Tibial nerve (tissue), 4 donors: Measurements from ENCODE around the gene HOMER3. TPM values are rescaled to one million over a fixed set of nuclear protein-coding genes. Genes with fewer than 3 reads are reported as not detected.
A peak's percentile ranks its signal among the peaks of the same experiment; 100 is the strongest.

Experiments
- DNase-seq, 2 donors: peaks; one replicate each; pipeline ENCODE4 v3.0.0-alpha.2; 2019; ENCODE audit warnings: low spot score in 2 of 2
- H3K27ac ChIP-seq, 4 donors: fragments of 200-600 bp; sonication (generic) in 3 of 4; one replicate each; pipeline ENCODE4 v1.5.1; 2017 to 2019; ENCODE audit warnings: mild to moderate bottlenecking in 1 of 4
- H3K27me3 ChIP-seq, 2 donors: fragments of 200-600 bp; sonication (generic) in 1 of 2; one replicate each; pipeline versions ENCODE4 v1.5.1 to v1.6.0; 2017 to 2019
- H3K36me3 ChIP-seq, 3 donors: fragments of 200-600 bp; sonication (generic); one replicate each; pipeline ENCODE4 v1.5.1; 2018 to 2019
- H3K4me1 ChIP-seq, 4 donors: fragments of 200-600 bp; sonication (generic) in 3 of 4; one replicate each; pipeline ENCODE4 v1.5.1; 2017 to 2019
- H3K4me3 ChIP-seq, 4 donors: fragments of 200-600 bp; sonication (generic) in 3 of 4; one replicate each; pipeline ENCODE4 v1.5.1; 2017 to 2019; ENCODE audit warnings: mild to moderate bottlenecking in 1 of 4, moderate library complexity in 1 of 4
- H3K9me3 ChIP-seq, 4 donors: fragments of 200-600 bp; sonication (generic) in 3 of 4; one replicate each; pipeline ENCODE4 v1.5.1; 2017 to 2019
- CTCF ChIP-seq, 5 experiments: fragments of 200-600 bp in 3 of 5; fragments of 450-650 bp in 2 of 5; sonication (generic) in 3 of 5; IDR thresholded peaks; one replicate each; pipeline ENCODE4 v1.5.1; 2016 to 2019; ENCODE audit warnings: antibody characterized with exemption in 5 of 5, mild to moderate bottlenecking in 3 of 5, moderate library complexity in 2 of 5
- EP300 ChIP-seq, 2 donors: sonication (generic); formaldehyde crosslinking; IDR thresholded peaks; one replicate each; pipeline ENCODE4 v1.6.1; 2017; ENCODE audit warnings: antibody characterized with exemption in 2 of 2, mild to moderate bottlenecking in 1 of 2
- POLR2A ChIP-seq, 2 donors: fragments of 450-650 bp; IDR thresholded peaks; one replicate each; pipeline ENCODE4 v1.6.1; 2017; ENCODE audit warnings: antibody characterized with exemption in 2 of 2, mild to moderate bottlenecking in 2 of 2, moderate library complexity in 2 of 2
- WGBS, 2 donors: methylation state at CpG; one replicate each; pipeline ENCODE4 v1.1.5; 2018; 5-methylcytosine and 5-hydroxymethylcytosine counted together
- total RNA-seq, 4 donors: library from RNA; depleted of rRNA; stranded (reverse); fragments of >200 nt; gene quantifications; one replicate each; pipeline ENCODE4 v1.1.0, GENCODE V29; 2016

Gene HOMER3
- total RNA-seq, 4 donors from 2014 or later, result 38.0 to 90.0 (median 44.6) TPM

DNA sequence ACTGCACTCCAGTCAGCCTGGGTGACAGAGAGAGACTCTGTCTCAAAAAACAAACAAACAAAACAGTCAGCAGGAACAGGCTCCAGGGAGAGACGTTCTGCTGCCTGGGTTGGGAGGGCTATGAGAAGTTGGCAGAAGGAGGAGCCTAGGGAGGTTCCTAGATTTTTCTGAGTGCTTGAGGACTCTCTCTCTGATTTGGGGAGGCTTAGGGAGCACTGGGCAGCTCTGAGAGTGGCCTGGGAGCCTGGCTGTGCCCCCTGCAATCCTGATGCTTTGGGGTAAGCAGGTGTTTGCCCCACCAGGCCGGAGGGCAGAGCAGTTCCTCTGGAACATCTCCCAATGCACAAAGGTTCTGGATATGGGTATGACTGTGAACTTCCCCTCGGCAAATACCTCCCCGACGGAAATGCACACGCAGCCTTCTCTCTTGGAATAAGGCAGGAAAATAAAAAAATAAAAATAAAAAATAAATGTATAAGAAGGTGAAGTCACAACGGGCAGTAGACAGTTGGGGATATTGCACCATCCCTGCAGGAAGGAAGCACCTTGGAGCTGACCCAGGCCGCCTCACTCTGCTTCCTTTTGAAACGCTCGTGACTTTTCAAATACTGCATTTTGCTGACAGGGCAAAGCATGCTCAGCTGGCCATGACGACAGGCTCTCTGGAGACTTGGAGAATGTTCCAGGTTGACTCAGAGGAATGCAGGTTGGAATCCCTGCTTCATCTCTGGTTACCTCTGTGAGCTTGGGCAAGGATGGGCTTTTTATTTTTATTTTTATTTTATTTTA lies 26.5 kb upstream of the HOMER3 start:
- Histone ChIP-seq H3K27ac (peak overlapping the region; percentile 52 to 89 (median 72)), H3K36me3 (no peaks in the 10 kb centered on the region), H3K4me3 (no peak overlapping the region), H3K9me3 (no peaks in the 10 kb centered on the region), H3K4me1 (peaks cover 0 to 30% (median 10%) of the 10 kb centered on the region in 4 donors), H3K27me3 (peaks cover 0 to 13% of the 10 kb centered on the region in 2 donors)
- TF ChIP-seq EP300 (IDR thresholded peaks at IDR 0.05) (peak; percentile 76 to 78), CTCF (IDR thresholded peaks at IDR 0.05) (no peak), POLR2A (IDR thresholded peaks at IDR 0.05) (no peak)
- DNase-seq, result peak; percentile 23 to 57
- 37 to 46% methylated on average over 11 of the region's 11 CpGs for WGBS, 2 donors

- no peaks in the 10 kb centered on the region for H3K36me3 ChIP-seq
- DNase-seq, result no peak
- H3K27me3 ChIP-seq, result peaks cover 0 to 25% of the 10 kb centered on the region in 2 donors
- no peak for TF ChIP-seq CTCF (IDR thresholded peaks at IDR 0.05)
- no peak for TF ChIP-seq EP300 (IDR thresholded peaks at IDR 0.05)
- TF ChIP-seq POLR2A (IDR thresholded peaks at IDR 0.05), result no peak
- WGBS, 2 donors, result 36 to 45% methylated on average over 4 of the region's 4 CpGs
- H3K27ac ChIP-seq, result peak overlapping the region in 2 of 4 donors; percentile 78 to 89
- peaks cover 0 to 24% (median 8%) of the 10 kb centered on the region in 4 donors for H3K4me1 ChIP-seq
- no peak overlapping the region for H3K4me3 ChIP-seq
- H3K9me3 ChIP-seq, result no peaks in the 10 kb centered on the region
Measured at GRCh38 chr19:18966307-18966706, 25.3 kb upstream of the HOMER3 start.

- H3K4me3 ChIP-seq, result no peak overlapping the region
- H3K4me1 ChIP-seq, result peaks cover 0 to 7% (median 0%) of the 10 kb centered on the region in 4 donors
- H3K27ac ChIP-seq, result no peak overlapping the region
- TF ChIP-seq EP300 (IDR thresholded peaks at IDR 0.05), result no peak
- no peak for TF ChIP-seq CTCF (IDR thresholded peaks at IDR 0.05)
- TF ChIP-seq POLR2A (IDR thresholded peaks at IDR 0.05), result no peak
- 89 to 90% methylated on average over 9 of the region's 9 CpGs for WGBS, 2 donors
- DNase-seq, result no peak
- no peaks in the 10 kb centered on the region for H3K9me3 ChIP-seq
- peaks cover 0 to 25% of the 10 kb centered on the region in 2 donors for H3K27me3 ChIP-seq
- no peaks in the 10 kb centered on the region for H3K36me3 ChIP-seq
Measured at GRCh38 chr19:18964121-18964520, 23.1 kb upstream of the HOMER3 start.

DNA sequence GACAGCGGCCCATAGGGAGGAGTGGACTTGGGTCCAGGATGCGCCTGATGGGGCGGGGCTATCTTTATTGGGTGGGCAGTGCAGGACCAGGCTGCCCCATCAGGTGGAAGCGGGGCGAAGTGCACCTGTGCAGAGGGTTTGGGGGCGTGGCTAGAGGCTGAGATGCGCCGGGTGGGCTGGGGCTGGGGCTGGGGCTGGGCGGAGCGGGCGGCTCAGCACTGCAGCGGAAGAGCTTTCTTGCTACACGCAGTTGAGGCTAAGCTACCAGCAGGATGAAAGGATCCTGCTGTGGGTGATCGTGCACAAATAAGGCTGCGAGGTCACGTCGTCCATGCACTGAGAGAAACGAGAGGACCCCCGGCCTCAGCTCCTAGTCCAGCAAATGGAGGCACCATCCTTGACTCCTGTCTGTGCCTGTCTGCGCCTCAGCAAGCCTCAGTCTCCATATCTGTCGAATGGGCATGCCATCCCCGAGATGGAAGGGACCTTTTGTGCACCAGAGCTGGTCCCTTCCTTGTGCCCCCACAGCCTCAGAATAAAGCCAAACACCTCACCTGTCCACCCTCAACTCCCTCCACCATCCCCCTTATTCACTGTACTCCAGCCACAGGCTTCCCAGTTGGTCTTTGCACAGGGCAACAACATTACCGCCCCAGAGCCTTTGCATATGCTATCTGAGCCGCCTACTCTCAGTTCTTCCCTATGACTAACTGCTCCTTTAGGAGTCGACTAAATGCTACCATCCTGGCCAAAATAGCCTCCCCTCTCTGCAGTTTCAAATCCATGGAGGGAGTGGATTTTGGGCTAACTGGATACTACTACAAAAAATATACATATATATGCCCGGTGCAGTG lies 21.0 kb upstream of the HOMER3 start:
- Histone ChIP-seq H3K27ac (no peak overlapping the region), H3K9me3 (no peaks in the 10 kb centered on the region), H3K4me1 (no peaks in the 10 kb centered on the region), H3K27me3 (peaks cover 0 to 25% of the 10 kb centered on the region in 2 donors), H3K4me3 (no peak overlapping the region), H3K36me3 (no peaks in the 10 kb centered on the region)
- 22 to 27% methylated on average over 20 to 26 of the region's 26 CpGs for WGBS, 2 donors
- DNase-seq, result no peak
- TF ChIP-seq CTCF (IDR thresholded peaks at IDR 0.05) (no peak), EP300 (IDR thresholded peaks at IDR 0.05) (no peak), POLR2A (IDR thresholded peaks at IDR 0.05) (no peak)

DNA sequence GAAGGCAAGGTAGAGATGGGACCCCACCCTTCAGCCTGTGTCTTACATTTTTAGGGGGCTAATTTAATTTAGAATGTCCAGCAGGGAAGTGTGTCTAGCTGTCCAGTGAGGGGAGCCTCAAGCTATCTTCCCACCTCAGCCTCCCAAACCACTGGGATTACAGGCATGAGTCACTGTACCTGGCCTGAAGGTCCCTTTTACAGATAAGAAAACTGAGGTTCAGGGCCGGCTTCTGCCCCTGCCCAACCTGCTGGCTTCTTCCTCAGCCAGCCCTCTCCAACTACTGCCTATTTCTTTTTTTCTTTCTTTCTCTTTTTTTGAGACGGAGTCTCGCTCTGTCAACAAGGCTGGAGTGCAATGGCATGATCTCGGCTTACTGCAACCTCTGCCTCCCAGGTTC lies 19.4 kb upstream of the HOMER3 start:
- Histone ChIP-seq H3K27ac (no peak overlapping the region), H3K4me3 (no peak overlapping the region), H3K27me3 (peaks cover 0 to 25% of the 10 kb centered on the region in 2 donors), H3K4me1 (no peaks in the 10 kb centered on the region), H3K36me3 (no peaks in the 10 kb centered on the region), H3K9me3 (no peaks in the 10 kb centered on the region)
- TF ChIP-seq POLR2A (IDR thresholded peaks at IDR 0.05) (no peak), EP300 (IDR thresholded peaks at IDR 0.05) (no peak), CTCF (IDR thresholded peaks at IDR 0.05) (no peak)
- WGBS, 2 donors, result 82 to 83% methylated on average over 4 of the region's 4 CpGs
- no peak for DNase-seq
